Posterior vena cava (tissue), 2 donors: ENCODE results near the gene TAF4. TPM values are rescaled to one million over a fixed set of nuclear protein-coding genes. Genes with fewer than 3 reads are reported as not detected.
A peak's percentile ranks its signal among the peaks of the same experiment; 100 is the strongest.
"Not testable (repeated sequence)": the region's sequence is repeated elsewhere in the genome, so short reads cannot be mapped to it uniquely, and the experiment has no call there.

Experiments
- DNase-seq: peaks from one replicate; pipeline ENCODE4 v3.0.0-alpha.2; 2020; ENCODE audit warnings: low spot score
- intact Hi-C, 2 donors: fragments of 100-400 bp; cut with DNase I; formaldehyde crosslinking; loops; one replicate each; pipeline versions ENCODE4 v1.14.1 to v1.14.2; 2022 to 2023
- total RNA-seq, 2 donors: library from RNA; stranded (reverse); fragmentation: NEBNext Ultra II Directional; extraction: Animal tissue kit (Norgen Biotek cat#: 25700); gene quantifications; one replicate each; pipeline ENCODE4 v1.2.1, GENCODE V29; 2021
- donor health status: DM: yes; HTN: yes; CAD: no.
- donor health status: DM: yes; HTN: yes; CAD: no.

Gene TAF4
- total RNA-seq, 2 donors from 2014 or later: 8.8 to 11.4 TPM

DNA sequence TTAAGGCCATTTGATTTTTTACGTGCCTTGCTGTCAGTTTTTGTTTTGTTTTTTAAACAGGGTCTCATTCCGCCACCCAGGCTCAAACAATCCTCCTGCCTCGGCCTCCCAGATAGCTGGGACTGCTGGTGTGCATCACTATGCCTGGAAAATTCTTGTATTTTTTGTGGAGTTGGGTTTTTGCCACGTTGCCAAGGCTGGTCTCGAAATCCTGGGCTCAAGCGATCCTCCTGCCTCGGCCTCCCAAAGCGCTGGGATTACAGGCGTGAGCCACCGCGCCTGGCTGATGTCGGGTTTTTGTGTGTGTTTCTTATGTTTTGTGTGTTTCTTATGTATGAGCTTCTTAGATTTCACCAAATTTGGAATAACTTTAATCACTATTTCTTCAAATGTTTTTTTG is 104.8 kb downstream of the TAF4 start:
- intact Hi-C loops: no loop called here
- DNase-seq: peak; percentile 14

DNA sequence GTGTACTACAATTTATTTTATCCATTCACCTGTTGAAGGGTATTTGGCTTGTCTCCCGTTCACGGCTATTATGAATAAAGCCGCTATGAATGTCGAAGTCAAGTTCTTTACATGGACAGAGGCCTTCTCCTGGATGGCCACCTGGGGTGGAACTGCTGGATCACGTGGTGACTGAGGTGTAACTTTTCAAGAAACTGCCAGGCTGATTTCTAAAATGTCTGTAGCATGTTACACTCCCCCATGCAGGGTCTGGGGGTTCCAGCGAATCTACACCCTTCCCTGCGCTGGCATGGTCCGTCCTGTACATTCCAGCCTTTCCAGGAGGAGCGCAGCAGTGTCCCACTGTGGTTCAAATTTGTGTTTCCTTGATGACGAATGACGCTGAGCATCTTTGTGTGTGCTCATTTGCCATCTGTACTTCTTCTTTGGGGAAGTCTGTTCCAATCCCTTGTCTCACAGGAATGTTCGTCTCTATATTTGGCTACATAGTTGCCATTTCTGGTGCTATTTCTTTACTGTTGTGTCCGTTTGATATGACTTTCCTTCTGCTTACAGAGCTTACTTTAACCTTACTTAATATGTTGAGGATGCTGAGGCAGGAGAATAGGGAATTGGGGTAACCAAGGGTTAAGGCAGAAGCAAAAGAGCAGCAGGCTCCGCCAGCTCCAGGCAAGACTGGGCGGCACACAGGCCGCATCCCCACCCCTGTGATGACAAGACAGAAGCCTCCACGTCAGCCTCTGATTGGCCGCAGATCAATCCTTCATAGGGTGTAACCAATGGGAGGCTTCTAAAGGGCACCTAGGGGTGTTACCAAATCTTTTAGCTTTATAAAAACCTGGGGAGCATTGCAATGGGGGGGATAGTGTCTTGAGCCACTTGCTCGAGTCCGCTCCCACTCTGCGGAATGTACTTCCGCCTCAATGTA is 106.6 kb downstream of the TAF4 start:
- peak; percentile 72 for DNase-seq
- intact Hi-C loops: no loop called here

DNA sequence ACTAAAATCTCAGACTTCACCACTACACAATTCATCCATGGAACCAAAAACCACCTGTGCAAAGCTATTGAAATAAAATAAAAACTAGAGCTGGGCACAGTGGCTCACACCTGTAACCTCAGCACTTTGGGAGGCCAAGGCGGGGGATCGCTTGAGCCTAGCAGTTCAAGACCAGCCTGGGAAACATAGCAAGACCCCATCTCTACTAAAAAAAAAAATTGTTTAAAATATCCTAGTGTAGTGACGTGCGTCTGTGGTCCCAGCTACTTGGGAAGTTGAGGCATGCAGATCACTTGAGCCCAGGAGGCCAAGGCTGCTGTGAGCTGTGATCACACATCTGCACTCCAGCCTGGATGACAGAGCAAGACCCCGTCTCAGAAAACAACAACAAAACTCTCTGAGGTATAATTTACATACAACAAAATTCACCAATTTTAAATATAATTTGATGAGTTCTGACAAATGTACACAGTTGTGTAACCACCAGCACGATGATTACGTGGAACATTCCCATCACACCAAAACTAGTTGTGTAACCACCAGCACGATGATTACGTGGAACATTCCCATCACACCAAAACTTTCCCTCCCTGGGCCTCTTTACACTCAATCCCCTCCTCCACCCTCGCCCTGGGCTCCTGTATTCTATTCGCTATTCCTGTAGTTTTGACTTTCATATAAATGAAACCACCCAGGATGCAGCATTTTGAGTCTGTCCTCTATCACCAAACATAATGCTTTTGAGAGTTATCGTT is 107.5 kb downstream of the TAF4 start:
- no peak for DNase-seq

DNA sequence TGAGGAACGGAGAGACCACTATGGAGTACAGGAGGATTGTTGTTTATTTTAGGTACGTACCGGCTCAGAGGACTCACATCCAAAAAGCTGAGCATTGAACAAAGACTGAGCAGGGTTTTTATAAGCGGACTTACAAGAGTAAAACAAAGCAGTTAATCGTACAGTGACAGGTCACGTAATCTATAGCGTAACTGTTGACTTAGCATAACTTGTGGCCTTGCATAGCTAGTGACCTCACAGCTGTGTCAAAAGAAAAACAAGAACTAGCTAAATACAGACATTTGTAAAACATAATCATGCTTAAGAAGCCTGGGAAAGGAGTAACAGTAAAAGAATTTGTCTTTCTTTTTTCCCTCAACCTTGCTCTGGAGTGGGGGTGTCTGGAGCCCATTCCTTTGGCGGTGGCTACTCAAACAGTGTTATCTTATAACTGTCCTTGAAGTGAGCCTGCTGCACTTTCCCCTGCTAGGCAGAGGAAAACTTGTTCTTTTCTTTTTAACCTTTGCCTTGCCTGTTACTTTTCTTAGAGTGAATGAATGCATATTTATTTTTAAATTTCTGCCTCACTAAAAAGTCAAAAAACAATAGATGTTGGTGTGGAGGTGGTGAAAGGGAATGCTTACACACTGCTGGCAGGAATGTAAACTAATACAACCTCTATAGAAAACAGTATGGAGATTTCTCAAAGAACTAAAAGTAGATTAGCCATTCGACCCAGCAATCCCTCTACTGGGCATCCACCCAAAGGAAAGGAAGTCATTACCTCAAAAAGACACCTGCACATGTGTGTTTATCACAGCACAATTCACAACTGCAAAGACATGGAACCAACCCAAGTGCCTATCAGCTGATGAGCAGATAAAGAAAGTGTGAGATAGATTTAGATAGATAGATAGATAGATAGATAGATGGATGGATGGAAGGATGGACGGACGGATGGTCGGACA is 109.0 kb downstream of the TAF4 start:
- intact Hi-C loops: no loop called here
- DNase-seq: no peak

More for the DNA sequence above, 107.5 kb downstream of the TAF4 start:
- intact Hi-C loops: no loop called here

DNA sequence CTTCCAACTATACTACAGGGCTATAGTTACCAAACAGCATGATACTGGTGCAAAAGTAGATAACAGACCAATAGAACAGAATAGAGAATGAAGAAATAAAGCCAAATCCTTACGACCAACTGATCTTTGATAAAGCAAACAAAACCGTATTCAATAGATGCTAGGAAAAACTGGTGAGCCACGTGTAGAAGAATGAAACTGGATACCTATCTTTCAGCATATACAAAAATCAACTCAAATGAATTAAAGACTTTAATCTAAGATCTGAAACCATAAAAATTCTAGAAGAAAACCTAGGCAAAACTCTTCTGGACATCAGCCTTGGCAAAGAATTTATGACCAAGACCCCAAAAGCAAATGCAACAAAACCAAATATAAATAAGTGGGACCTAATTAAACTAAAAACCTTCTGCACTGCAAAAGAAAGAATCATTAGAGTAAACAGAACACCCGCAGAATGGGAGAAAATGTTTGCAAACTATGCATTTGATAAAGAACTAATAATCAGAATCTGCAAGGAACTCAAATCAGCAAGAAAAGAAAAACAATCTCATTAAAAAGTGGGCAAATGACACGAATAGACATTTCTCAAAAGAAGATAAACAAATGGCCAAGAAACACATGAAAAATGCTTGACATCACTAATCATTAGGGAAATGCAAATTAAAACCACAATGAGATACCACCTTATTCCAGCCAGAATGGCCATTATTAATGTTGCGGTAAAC is 109.8 kb downstream of the TAF4 start:
- DNase-seq: no peak
- intact Hi-C loops: no loop called here

DNA sequence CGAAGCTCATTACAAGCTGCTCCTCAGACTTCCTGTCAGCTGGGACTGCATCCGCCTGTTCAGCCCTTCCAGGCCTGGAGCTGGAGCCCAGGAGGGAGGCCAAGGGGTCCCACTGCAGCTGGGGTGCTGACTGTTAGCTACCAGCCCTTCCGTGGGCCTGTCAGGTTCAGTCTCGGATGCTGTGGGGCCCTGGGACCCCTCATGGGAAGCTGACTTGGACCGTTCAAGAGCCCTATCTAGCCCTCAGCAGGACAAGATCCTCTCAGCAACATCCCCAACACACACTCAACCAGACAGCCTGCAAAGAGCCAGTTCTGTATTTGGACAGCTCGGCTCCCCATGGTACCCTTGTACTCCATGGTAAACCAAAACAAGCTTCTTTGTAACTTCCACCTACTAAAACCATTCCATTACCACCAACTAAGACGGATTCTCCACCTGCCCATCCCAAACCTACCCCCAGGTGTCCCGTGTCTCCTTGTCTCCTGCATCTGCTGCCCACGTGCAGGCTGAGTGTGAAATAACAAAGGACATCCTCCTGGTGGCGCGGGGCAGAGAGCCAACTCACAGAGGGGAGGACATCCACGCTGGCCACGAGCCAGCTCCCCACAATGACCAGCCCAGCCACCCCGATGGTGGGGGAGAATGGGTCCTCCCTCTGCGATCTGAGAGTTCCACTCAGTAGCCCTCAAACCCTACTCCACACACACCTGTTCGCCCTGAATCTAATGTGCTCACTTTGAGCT is 111.2 kb downstream of the TAF4 start:
- intact Hi-C loops: no loop called here
- DNase-seq: peak; percentile 70

DNA sequence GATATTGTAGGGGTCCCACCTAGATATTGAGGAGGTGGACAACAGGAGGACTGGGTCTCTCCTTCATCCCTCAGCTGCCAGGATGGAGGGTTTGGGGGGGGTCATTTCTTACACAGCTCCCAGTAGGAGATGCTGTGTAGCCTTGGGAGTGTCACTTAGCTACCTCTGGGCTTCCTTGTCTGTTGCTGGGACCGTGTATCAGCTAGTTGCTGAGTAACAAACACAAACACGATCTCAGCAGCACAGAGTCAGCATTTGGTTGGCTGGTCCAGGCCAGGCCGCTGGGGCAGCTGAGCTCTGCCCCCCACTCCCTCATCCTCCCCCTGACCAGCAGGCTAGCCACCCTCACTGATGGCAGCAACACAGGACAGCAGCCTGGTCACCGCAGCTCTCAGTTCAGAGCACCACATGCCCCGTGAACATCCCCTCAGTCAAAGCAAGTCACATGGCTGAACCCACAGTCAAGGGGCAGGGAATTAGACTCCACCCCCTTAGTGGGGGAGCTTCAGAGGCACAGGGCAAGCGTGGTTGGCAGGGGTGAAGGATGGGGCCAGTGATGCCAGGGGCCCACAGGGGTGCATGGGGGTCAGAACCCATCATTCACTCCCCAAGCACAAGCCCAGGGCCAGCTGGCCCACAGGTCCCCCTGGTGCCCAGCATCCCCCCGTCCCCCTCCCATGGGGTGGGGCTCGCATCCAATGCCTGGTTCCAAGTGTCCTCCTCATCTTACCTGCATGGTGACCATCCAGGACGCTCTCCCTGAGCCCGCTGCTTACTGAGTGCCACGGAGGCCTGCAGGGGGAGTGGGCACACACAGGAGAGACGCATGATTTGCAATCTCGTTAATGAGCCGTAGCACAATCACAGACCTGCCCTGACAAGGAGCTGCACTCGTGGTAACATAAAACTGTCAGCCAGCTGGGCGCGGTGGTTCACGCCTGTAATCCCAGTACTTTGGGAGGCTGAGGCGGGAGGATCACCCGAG is 112.4 kb downstream of the TAF4 start:
- intact Hi-C loops: no loop called here
- DNase-seq: peak; percentile 70

DNA sequence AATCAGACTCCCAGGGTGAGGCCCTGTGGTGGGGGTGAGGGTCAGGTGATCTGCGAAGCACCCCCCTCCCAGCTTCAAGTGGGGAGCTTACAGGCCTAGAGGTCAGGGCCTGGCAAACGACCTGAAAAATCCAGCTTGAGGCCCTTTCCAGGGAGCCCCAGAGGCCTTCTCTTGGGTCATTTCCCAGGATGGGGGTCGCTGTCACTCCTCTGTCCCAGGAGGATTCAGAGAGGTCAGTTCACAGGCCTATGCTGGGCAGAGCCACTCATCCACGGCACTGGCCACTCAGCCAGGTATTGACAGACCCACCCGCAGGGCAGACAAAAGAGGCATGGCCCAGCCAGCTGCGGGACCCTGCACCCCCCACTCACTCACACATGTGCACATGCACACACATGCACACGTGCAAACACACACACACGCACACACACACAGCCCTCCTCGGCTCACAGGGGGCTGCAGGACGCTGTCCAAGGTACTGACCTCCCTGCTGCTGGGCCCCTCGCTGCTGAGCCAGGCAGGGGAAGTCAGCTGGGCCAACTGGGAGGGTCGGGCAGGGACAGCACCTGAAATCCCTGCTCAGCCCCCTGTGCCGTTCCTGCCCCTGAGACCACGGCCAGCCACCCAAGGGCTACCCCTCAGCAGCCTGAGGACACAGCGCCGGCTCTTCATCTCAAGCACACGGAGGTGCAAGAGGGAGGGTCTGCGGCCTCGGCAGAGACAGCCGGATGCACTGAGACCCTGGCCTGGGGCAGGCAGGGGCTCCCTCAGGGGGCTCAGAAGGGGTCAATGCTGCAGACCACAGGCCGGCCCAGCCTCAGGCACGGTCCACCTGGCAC is 113.8 kb downstream of the TAF4 start:
- DNase-seq: peak; percentile 54
- intact Hi-C loops: no loop called here

DNA sequence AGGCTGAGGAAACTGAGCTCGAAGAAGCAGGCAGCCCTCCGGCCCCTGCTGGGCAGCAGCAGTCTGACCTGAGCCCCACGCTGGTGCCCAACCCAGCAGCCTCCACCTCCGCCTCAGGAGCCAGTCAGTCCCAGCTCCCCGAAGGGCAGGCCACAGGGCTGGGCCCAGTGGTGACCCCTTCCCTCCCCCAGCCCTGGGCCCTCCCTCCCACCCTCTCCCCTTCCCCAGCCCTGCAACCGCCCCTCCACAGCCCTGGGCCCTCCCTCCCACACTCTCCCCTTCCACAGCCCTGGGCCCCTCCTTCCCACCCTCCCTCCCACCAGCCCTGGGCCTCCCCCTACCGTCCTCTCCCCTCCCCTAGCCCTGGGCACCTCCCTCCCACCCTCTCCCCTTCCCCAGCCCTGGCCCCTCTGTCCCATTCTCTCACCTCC is 115.0 kb downstream of the TAF4 start:
- peak; percentile 67 for DNase-seq
- intact Hi-C loops: no loop called here

DNA sequence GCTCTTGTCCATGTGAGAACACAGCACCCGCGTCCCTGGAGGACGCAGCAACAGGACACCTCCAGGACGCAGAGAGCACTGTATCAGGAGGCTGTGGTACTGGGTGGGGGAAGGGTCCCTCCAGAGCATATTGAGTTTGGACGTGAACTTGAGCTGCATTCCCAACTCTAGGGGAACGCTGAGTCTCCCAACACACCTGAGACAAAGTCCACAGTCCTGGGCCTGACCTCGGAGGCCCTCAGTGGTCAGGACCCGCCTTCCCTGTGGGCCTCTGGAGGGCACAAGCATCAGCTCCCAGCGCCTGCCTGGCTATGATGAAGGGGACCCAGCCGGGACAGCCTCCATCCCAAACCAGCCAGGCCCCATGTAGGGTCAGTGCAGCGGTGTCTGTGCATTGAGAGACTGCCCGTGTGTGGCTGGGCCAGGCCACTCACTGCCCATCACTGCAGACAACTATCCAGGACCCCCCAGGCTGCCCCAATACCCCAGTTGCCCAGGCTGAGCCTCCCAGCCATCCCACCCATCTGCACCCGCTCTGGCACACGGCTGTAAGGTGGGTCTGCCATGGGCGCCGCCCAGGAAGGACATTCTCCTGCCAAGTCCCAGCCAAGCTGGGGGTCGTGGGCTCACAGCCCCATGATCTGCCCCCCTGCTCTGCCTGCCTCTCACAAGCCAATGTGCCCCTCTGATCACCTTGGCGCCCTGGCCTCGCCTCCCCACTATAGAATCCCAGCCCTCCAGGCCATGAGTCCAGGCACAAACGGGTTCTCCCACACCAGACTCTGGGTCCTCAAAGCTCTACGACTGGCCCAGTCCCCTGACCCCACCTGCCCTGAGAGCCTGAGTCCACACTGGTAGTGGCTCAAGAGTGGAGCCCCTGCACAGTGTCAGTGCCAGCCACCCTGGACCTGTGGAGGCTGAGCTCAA is 115.7 kb downstream of the TAF4 start:
- intact Hi-C loops: no loop called here
- peak; percentile 65 for DNase-seq

DNA sequence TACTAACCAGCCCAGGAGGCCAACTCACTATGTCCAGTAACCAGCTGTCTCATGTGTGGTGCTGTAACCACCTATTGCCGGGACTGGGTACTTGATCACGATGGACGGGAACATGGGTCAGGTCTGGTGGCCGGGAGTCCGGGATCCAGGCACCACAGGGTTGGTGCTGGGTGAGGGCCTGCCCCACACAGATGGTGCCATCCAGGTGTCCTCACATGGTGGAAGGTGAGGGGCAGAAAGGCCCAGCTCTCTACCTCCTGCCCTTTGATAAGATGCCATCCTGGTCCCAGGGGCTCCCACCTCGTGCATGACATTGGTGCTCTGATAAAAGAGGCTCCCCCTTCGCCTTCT is 116.3 kb downstream of the TAF4 start:
- intact Hi-C loops: no loop called here
- DNase-seq: peak; percentile 70

DNA sequence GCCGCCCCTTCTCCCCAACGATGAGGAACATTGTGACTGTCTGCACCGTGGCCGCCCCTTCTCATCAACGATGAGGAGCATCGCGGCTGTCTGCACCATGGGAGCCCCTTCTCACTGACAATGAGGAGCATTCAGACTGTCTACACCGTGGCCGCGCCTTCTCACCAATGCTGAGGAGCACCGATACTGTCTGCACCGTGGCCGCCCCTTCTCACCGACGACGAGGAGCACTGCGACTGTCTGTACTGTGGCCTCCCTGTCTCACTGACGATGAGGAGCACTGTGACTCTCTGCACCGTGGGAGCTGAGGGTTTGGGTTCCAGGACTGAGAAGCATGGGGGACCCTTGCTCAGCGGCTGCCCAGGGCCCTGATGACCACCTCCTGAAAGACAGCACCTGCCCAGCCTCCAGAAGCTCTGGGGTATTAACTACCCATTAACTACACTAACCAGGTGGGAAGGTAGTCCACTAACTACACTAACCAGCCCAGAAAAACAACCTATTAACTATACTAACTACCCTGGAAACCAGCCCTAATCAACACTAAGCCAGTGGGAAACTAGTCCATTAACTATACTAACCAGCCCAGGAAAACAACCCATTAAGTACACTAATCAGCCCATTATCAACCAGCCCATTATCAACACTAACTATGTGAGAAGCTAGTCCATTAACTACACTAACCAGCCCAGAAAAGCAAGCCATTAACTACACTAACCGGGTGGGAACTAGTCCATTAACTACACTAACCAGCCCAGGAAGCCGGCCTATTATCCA is 116.9 kb downstream of the TAF4 start:
- DNase-seq: peak; percentile 58
- intact Hi-C loops: no loop called here

DNA sequence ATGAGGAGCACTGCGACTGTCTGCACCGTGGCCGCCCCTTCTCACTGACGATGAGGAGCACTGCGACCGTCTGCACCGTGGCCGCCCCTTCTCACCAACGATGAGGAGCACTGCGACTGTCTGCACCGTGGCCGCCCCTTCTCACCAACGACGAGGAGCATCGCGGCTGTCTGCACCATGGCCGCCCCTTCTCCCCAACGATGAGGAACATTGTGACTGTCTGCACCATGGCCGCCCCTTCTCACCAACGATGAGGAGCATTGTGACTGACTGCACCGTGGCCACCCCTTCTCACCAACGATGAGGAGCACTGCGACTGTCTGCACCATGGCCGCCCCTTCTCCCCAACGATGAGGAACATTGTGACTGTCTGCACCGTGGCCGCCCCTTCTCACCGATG is 117.6 kb downstream of the TAF4 start:
- intact Hi-C loops, DNase-seq: not testable (repeated sequence)

DNA sequence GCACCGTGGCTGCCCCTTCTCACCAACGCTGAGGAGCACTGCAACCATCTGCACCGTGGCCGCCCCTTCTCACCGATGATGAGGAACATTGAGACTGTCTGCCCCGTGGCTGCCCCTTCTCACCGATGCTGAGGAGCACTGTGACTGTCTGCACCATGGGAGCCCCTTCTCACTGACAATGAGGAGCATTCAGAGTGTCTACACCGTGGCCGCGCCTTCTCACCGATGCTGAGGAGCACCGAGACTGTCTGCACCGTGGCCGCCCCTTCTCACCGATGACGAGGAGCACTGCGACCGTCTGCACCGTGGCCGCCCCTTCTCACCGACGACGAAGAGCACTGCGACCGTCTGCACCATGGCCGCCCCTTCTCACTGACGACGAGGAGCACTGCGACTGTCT is 120.2 kb downstream of the TAF4 start:
- peak; percentile 29 for DNase-seq
- intact Hi-C loops: not testable (repeated sequence)
